Measurements from ENCODE around the gene RARRES1. TPM values are rescaled to one million over a fixed set of nuclear protein-coding genes. Genes with fewer than 3 reads are reported as not detected.

Gene RARRES1
- polyA plus RNA-seq, 2 donors = 0.96 to 3.0 TPM

- H3K9me3 ChIP-seq (ENCODE audit: control insufficient read depth in 2 of 2, insufficient read depth in 1 of 2, low read depth in 1 of 2, low read length in 1 of 2) = no peaks in the 10 kb centered on the region
- H3K4me3 ChIP-seq (ENCODE audit: low read depth in 1 of 2, low read length in 2 of 2) = no peak overlapping the region
- H3K4me1 ChIP-seq (ENCODE audit: control insufficient read depth in 2 of 2, insufficient read depth in 2 of 2, low read length in 1 of 2) = no peaks in the 10 kb centered on the region
- no peak overlapping the region for H3K27ac ChIP-seq (ENCODE audit: low read depth in 2 of 2, low read length in 1 of 2)
- WGBS, 2 donors = 51 to 58% methylated on average over 7 of the region's 7 CpGs
- peaks cover 0 to 2% of the 10 kb centered on the region in 2 donors for H3K36me3 ChIP-seq (ENCODE audit: control insufficient read depth in 2 of 2, insufficient read depth in 2 of 2, low read length in 1 of 2)
- H3K27me3 ChIP-seq (ENCODE audit: control insufficient read depth in 1 of 2, insufficient read depth in 2 of 2, low read length in 2 of 2) = no peaks in the 10 kb centered on the region
Measured at GRCh38 chr3:158748237-158748828, 16.1 kb upstream of the RARRES1 start.

GRCh38 chr3:158747417-158747816, 15.2 kb upstream of the RARRES1 start:
- no peak overlapping the region for H3K4me3 ChIP-seq (ENCODE audit: low read depth in 1 of 2, low read length in 2 of 2)
- no peak overlapping the region for H3K27ac ChIP-seq (ENCODE audit: low read depth in 2 of 2, low read length in 1 of 2)
- WGBS, 2 donors = 88 to 92% methylated on average over 3 of the region's 3 CpGs
- H3K9me3 ChIP-seq (ENCODE audit: control insufficient read depth in 2 of 2, insufficient read depth in 1 of 2, low read depth in 1 of 2, low read length in 1 of 2) = no peaks in the 10 kb centered on the region
- no peaks in the 10 kb centered on the region for H3K4me1 ChIP-seq (ENCODE audit: control insufficient read depth in 2 of 2, insufficient read depth in 2 of 2, low read length in 1 of 2)
- peaks cover 0 to 2% of the 10 kb centered on the region in 2 donors for H3K36me3 ChIP-seq (ENCODE audit: control insufficient read depth in 2 of 2, insufficient read depth in 2 of 2, low read length in 1 of 2)
- H3K27me3 ChIP-seq (ENCODE audit: control insufficient read depth in 1 of 2, insufficient read depth in 2 of 2, low read length in 2 of 2) = no peaks in the 10 kb centered on the region

DNA sequence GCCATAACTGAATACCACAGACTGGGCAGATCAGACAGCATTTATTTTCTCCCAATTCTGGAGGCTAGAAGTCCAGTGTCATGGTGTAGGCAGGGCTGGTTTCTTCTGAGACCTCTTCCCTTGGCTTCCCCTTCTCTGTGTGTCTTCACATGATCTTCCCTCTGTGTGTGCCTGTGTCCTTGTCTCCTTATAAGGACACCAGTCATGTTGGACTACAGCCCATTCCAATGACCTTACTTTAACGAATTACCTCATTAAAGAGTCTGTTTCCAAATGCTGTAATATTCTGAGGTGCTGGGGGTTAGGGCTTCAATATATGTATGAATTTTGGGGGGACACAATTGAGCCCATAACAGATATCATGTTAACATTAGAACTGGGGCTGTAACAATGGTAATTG, 13.3 kb upstream of the RARRES1 start:
- H3K36me3 ChIP-seq (ENCODE audit: control insufficient read depth in 2 of 2, insufficient read depth in 2 of 2, low read length in 1 of 2) = peaks cover 0 to 2% of the 10 kb centered on the region in 2 donors
- WGBS, 2 donors = 77 to 84% methylated on average over 1 of the region's 1 CpG
- H3K9me3 ChIP-seq (ENCODE audit: control insufficient read depth in 2 of 2, insufficient read depth in 1 of 2, low read depth in 1 of 2, low read length in 1 of 2) = no peaks in the 10 kb centered on the region
- no peak overlapping the region for H3K27ac ChIP-seq (ENCODE audit: low read depth in 2 of 2, low read length in 1 of 2)
- H3K4me1 ChIP-seq (ENCODE audit: control insufficient read depth in 2 of 2, insufficient read depth in 2 of 2, low read length in 1 of 2) = no peaks in the 10 kb centered on the region
- H3K27me3 ChIP-seq (ENCODE audit: control insufficient read depth in 1 of 2, insufficient read depth in 2 of 2, low read length in 2 of 2) = no peaks in the 10 kb centered on the region
- H3K4me3 ChIP-seq (ENCODE audit: low read depth in 1 of 2, low read length in 2 of 2) = no peak overlapping the region

DNA sequence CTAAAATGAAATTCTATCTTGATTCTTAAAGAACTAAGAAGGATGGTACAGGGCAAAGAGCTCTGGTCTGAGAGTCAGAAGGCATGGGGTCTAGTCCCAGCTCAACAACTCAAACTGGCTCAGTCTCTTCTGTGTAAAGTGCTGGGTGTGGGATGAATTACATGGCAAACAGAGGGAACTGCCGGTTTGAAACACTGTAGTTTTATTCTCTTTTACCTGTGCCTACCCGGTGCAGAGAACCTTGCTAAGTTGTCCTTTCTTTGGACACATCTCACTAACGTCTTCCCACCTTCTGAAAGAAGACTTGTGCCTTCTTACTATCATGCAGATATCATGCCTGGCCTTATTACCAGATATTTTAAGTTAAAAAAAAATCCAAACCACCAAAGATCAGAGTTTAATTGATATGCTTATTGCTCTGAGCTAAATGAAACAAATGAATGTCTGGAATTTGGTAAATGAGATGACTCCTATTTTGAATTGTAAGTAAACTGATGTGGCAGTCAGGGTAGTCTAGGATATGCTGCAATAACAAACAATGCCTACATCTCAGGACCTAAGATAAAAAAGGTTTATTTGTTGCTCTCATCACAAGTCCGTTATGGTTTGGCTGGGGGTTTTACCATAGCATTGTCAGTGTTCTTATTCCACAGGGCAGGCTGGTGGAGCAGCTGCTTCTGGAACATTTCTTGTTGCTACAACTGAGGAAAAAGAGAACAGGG, 12.5 kb upstream of the RARRES1 start:
- Histone ChIP-seq H3K4me3 (ENCODE audit: low read depth in 1 of 2, low read length in 2 of 2) (no peak overlapping the region), H3K27me3 (ENCODE audit: control insufficient read depth in 1 of 2, insufficient read depth in 2 of 2, low read length in 2 of 2) (no peaks in the 10 kb centered on the region), H3K27ac (ENCODE audit: low read depth in 2 of 2, low read length in 1 of 2) (no peak overlapping the region), H3K9me3 (ENCODE audit: control insufficient read depth in 2 of 2, insufficient read depth in 1 of 2, low read depth in 1 of 2, low read length in 1 of 2) (no peaks in the 10 kb centered on the region), H3K36me3 (ENCODE audit: control insufficient read depth in 2 of 2, insufficient read depth in 2 of 2, low read length in 1 of 2) (peaks cover 0 to 2% of the 10 kb centered on the region in 2 donors), H3K4me1 (ENCODE audit: control insufficient read depth in 2 of 2, insufficient read depth in 2 of 2, low read length in 1 of 2) (no peaks in the 10 kb centered on the region)
- WGBS, 2 donors = 90 to 94% methylated on average over 4 of the region's 4 CpGs

- WGBS, 2 donors = 80 to 84% methylated on average over 5 of the region's 5 CpGs
- no peaks in the 10 kb centered on the region for H3K4me1 ChIP-seq (ENCODE audit: control insufficient read depth in 2 of 2, insufficient read depth in 2 of 2, low read length in 1 of 2)
- no peak overlapping the region for H3K4me3 ChIP-seq (ENCODE audit: low read depth in 1 of 2, low read length in 2 of 2)
- no peaks in the 10 kb centered on the region for H3K27me3 ChIP-seq (ENCODE audit: control insufficient read depth in 1 of 2, insufficient read depth in 2 of 2, low read length in 2 of 2)
- H3K27ac ChIP-seq (ENCODE audit: low read depth in 2 of 2, low read length in 1 of 2) = no peak overlapping the region
- no peaks in the 10 kb centered on the region for H3K9me3 ChIP-seq (ENCODE audit: control insufficient read depth in 2 of 2, insufficient read depth in 1 of 2, low read depth in 1 of 2, low read length in 1 of 2)
- peaks cover 0 to 2% of the 10 kb centered on the region in 2 donors for H3K36me3 ChIP-seq (ENCODE audit: control insufficient read depth in 2 of 2, insufficient read depth in 2 of 2, low read length in 1 of 2)
Measured at GRCh38 chr3:158743664-158744566, 11.7 kb upstream of the RARRES1 start.

DNA sequence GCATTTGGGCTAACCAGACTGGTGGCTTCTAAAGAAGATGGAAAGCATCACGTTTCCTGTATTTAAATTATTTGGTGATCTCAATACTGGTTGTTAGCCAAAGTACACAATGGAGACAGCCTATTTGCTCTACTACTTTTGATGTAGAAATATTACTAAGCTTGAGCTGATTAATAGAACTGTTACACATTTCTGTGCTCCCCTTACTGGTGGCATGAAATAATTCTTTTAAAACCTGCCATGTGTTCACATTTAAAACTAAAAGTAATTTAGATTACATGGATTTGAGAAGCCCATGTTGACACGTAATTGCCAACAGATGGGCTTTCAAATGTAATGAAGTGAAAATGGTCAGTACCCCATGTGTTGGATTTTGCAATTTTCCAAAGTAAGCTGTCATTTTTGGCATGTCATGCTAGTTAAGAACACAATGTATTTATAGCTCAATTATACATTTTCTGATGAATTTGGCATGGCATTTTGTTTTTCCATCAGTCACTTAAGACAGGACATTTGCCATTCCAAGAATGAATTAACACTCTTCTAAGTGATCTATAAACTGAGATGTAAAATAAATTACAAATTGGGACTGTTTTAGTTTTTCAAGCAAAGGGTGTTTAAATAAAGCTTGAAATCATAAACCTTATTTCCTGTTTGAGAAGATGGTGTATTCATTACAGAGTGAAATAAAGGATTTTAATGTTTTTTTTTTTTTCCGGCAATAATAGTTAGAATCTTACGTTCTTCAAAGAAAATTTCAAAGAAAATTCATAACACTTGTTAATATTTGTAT, 10.8 kb upstream of the RARRES1 start:
- Histone ChIP-seq H3K9me3 (ENCODE audit: control insufficient read depth in 2 of 2, insufficient read depth in 1 of 2, low read depth in 1 of 2, low read length in 1 of 2) (no peaks in the 10 kb centered on the region), H3K27ac (ENCODE audit: low read depth in 2 of 2, low read length in 1 of 2) (no peak overlapping the region), H3K36me3 (ENCODE audit: control insufficient read depth in 2 of 2, insufficient read depth in 2 of 2, low read length in 1 of 2) (no peaks in the 10 kb centered on the region), H3K4me1 (ENCODE audit: control insufficient read depth in 2 of 2, insufficient read depth in 2 of 2, low read length in 1 of 2) (no peaks in the 10 kb centered on the region), H3K27me3 (ENCODE audit: control insufficient read depth in 1 of 2, insufficient read depth in 2 of 2, low read length in 2 of 2) (no peaks in the 10 kb centered on the region), H3K4me3 (ENCODE audit: low read depth in 1 of 2, low read length in 2 of 2) (no peak overlapping the region)
- WGBS, 2 donors = 70 to 71% methylated on average over 4 of the region's 4 CpGs

DNA sequence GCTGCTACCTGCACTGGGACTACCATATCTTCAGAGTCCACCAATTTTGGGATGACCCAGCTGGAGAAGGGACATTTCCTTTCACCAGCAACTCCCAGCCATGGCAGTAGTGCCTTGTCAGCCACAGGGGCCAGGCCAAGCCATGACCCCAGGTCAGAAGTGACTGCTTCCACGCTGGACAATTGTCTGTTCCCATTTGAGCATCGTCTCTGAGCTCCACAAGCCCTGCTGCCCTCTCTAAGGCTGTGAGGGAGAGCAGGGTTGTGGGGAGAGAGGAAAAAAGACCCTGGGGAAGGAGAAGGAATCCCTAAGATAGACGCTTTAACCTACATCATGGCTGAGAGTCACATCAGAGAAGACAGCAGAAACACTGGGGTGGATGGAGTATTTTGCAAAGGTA, 7.4 kb upstream of the RARRES1 start:
- Histone ChIP-seq H3K9me3 (ENCODE audit: control insufficient read depth in 2 of 2, insufficient read depth in 1 of 2, low read depth in 1 of 2, low read length in 1 of 2) (peaks cover 0 to 4% of the 10 kb centered on the region in 2 donors), H3K27me3 (ENCODE audit: control insufficient read depth in 1 of 2, insufficient read depth in 2 of 2, low read length in 2 of 2) (no peaks in the 10 kb centered on the region), H3K4me3 (ENCODE audit: low read depth in 1 of 2, low read length in 2 of 2) (no peak overlapping the region), H3K27ac (ENCODE audit: low read depth in 2 of 2, low read length in 1 of 2) (no peak overlapping the region), H3K36me3 (ENCODE audit: control insufficient read depth in 2 of 2, insufficient read depth in 2 of 2, low read length in 1 of 2) (no peaks in the 10 kb centered on the region), H3K4me1 (ENCODE audit: control insufficient read depth in 2 of 2, insufficient read depth in 2 of 2, low read length in 1 of 2) (no peaks in the 10 kb centered on the region)
- 85% methylated on average over 3 of the region's 3 CpGs for WGBS, 2 donors

GRCh38 chr3:158739078-158739477, 6.8 kb upstream of the RARRES1 start:
- 73 to 86% methylated on average over 4 of the region's 4 CpGs for WGBS, 2 donors

GRCh38 chr3:158738653-158739052, 6.4 kb upstream of the RARRES1 start:
- Histone ChIP-seq H3K36me3 (ENCODE audit: control insufficient read depth in 2 of 2, insufficient read depth in 2 of 2, low read length in 1 of 2) (no peaks in the 10 kb centered on the region), H3K27me3 (ENCODE audit: control insufficient read depth in 1 of 2, insufficient read depth in 2 of 2, low read length in 2 of 2) (no peaks in the 10 kb centered on the region), H3K27ac (ENCODE audit: low read depth in 2 of 2, low read length in 1 of 2) (no peak overlapping the region), H3K4me3 (ENCODE audit: low read depth in 1 of 2, low read length in 2 of 2) (no peak overlapping the region), H3K9me3 (ENCODE audit: control insufficient read depth in 2 of 2, insufficient read depth in 1 of 2, low read depth in 1 of 2, low read length in 1 of 2) (peaks cover 0 to 4% of the 10 kb centered on the region in 2 donors), H3K4me1 (ENCODE audit: control insufficient read depth in 2 of 2, insufficient read depth in 2 of 2, low read length in 1 of 2) (no peaks in the 10 kb centered on the region)
- 93% methylated on average over 6 of the region's 6 CpGs for WGBS, 2 donors

More at GRCh38 chr3:158739078-158739477, 6.8 kb upstream of the RARRES1 start:
- Histone ChIP-seq H3K27ac (ENCODE audit: low read depth in 2 of 2, low read length in 1 of 2) (no peak overlapping the region), H3K27me3 (ENCODE audit: control insufficient read depth in 1 of 2, insufficient read depth in 2 of 2, low read length in 2 of 2) (no peaks in the 10 kb centered on the region), H3K9me3 (ENCODE audit: control insufficient read depth in 2 of 2, insufficient read depth in 1 of 2, low read depth in 1 of 2, low read length in 1 of 2) (peaks cover 0 to 4% of the 10 kb centered on the region in 2 donors), H3K4me3 (ENCODE audit: low read depth in 1 of 2, low read length in 2 of 2) (no peak overlapping the region), H3K4me1 (ENCODE audit: control insufficient read depth in 2 of 2, insufficient read depth in 2 of 2, low read length in 1 of 2) (no peaks in the 10 kb centered on the region), H3K36me3 (ENCODE audit: control insufficient read depth in 2 of 2, insufficient read depth in 2 of 2, low read length in 1 of 2) (no peaks in the 10 kb centered on the region)
